DMS53 treated with DMSO at 0.1 percent for 48 hours (cell line): Measurements from ENCODE around the gene TOX2.
"Not testable (repeated sequence)": the region's sequence is repeated elsewhere in the genome, so short reads cannot be mapped to it uniquely, and the experiment has no call there.

Source experiments
- DNase-seq: peaks from one replicate; lab custom pipeline; 2025; ENCODE audit not compliant: unreplicated experiment; lab: John Stamatoyannopoulos, UW

The TOX2 gene

GRCh38 chr20:44029848-44030230, 115.2 kb downstream of the TOX2 start:
- no peak for DNase-seq

DNA sequence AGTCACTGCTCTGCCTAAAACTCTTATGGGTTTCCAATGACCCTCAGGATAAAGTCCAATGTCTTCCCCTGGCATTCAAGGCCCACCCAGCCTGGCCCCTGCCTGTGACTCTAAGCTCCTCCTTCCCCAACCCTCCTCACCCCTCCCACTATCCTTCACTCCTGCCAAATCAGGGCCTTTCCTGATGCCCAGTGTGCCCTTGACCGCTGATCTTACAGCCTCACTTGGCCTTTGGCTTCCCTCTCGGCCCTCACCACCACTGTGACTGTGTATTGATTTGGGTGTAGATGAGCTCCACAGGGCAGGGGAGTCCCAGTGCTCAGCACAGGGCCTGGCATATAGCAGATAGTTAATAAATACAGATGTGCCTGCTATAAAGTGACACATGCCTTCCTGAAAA, 115.7 kb downstream of the TOX2 start:
- no peak for DNase-seq

GRCh38 chr20:44031001-44031574, 116.4 kb downstream of the TOX2 start:
- no peak for DNase-seq

DNA sequence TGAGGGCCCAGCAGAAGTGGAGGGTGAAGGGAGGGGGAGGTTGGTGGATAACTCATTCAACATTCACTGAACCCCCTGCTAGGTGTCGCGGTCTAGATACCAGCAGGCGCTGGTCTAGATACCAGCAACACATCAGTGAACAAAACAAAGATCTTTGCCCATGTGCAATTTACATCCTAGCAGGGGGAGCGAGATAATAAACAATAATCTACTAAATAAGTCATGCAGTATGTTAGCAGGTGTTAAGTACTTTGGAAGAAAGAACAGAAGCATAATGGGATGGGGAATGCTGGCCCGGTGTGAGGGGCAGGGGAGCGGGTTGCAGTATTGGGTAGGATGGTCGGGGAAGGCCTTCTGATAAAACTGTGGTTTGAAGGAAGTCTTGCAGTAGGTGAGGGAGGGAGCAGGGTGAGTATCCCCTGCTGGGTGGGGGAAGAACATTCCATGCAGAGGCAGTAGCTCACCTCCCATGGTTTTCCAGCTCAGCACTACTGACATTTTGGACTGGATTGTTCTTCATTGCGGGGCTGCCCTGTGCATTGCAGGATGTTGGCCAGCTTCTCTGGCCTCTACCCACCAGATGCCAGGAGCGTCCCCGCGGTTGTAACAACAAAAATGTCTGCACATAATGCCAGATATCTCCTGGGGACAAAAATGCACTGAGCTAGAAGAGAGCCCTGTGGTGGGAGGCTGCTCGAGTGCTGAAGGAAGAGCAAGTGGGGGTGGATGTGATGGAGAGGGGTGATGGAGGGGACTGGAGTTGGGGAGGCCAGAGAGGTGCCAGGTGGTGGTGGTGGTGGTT, 117.3 kb downstream of the TOX2 start:
- DNase-seq, result no peak

DNA sequence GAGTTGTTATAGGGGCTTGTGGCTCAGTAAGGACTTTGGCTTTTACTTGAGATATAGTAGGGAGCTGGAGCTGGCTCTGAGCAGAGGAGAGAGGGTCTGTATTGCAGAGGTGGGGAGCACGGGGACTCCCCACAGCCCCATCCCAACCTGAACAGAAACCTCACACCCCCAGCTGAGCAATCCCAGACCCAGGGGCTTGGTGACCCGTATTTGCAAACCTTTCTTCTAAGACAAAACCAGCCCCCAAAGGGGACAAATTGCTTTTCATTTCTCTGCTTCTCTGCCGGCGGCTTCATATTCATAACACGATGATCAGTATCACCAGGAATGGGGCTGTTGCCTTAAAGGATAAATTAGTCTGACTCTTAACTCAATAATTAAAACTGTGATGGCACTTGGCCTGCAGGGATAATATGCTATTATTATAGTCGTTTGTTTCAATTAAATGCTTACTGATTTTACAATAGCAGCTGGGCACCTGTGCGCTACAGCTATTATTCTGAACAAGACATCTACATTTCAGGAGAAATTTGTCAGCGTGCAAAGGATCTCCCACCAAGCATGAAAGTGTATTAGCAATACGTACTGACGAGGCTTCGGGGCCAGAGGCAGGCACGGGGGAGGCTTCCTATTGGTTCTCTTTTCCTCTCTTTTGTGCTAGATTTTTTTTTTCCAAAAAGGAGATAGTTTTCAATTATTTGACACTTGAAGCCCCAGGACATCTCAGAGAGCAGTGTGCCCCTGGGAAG, 118.1 kb downstream of the TOX2 start:
- DNase-seq, result no peak

DNA sequence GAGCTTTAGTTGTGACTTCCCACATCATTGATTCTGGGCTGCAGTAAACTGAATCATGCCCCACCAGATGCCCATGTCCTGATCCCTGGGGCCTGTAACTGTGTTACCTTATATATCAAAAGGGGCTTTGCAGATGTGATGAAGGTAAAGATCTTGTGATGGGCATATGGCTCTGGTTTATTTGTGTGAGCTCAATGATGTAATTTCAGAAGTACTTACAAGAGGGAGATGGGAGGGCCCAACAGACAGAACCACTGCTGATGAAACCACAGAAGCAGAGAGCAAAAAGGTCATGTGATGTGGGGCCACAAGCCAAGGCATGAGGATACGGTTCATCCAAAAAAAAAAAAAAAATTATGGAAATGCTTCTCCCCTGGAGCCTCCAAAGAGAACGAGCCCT, 118.7 kb downstream of the TOX2 start:
- no peak for DNase-seq

GRCh38 chr20:44033873-44034272, 119.2 kb downstream of the TOX2 start:
- DNase-seq, result no peak

DNA sequence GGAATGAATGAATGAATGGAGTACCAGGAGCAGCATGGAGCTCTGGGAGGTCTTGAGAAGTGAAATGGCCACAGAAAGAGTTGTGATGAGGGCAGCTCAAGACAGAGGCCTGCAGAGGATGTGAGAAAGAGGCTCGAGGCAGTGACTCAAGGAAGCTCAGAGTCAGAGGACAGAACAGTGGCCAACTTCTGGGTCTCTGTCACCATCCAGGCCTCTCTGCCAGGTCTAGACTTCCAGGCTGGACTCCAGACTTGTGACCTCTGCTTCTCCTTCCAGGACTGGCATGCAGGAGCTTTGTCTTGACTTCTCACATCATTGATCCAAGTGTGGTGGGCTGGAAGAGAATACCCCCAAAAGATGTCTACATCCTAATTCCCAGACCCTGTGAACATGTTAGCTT, 119.8 kb downstream of the TOX2 start:
- no peak for DNase-seq

DNA sequence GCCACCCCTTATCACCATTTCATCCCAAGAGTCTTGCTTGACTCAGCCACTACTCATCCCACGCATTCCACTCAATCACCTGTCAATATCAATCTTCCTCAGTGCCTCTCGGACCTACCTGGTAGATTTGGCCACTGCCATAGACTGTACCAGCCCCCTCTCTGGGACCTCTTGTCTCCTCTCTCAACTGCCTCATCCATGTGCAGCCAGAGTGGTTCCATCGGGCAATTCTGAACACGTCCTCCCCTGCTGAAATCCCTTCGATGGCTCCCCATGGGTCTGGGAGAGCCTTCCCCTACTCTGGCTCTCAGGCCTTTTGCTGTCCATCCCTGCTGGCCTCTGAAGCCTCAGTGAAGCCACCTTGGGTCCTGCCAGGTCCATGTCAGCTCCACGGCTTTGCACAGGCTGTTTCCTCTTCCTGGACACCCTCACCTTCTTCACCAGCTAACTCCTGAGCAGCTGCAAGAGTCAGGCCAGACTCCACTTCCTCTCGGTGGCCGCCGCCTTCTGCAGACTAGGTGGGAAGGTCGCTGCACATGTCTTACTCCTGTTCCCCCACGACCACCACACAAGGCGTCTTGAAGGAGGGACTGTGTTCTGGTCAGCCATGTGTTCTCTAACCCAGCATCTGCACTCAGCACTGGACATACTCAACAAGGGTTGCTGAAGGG, 120.4 kb downstream of the TOX2 start:
- no peak for DNase-seq

GRCh38 chr20:44035924-44036323, 121.3 kb downstream of the TOX2 start:
- no peak for DNase-seq

DNA sequence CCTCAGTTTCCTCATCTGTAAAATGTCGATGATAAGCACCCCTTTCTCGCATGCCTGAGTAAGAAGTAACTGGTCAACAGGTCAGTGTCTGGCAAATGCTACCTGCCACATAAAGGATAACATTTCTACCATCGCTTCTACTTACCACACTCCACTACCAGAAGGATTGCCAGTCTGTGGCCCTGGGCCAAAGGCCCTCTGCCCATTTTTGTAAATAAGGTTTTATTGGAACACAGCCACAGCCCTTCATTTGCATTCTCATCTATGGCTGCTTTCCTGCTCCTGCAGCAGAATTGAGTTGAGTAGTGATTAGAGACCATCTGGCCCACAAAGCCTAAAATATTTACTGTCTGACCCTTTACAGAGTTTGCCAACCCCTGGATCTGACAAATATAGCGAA, 121.8 kb downstream of the TOX2 start:
- DNase-seq, result no peak

DNA sequence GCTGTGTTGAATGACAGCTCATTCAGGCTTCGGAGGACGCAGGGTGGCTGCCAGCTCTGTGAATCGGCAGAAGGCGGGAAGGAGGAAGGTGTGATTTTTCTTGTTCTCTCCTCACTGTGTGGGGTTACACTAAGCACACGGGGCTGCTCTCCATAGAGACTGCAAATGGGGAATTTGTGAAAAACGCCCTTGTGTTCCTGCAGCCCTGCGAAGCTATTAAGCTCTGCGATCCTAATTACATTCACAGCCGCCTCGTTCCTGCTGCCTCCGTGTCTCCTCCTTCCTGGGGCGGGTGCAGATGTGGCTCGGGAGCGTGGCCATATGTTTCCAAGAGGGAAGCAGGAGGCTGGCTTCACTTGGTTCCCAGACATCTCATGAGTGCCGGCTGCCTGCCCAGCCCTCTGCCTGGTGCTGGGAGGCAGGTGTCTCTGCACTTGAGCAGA, 124.0 kb downstream of the TOX2 start:
- peak; percentile 12 for DNase-seq

DNA sequence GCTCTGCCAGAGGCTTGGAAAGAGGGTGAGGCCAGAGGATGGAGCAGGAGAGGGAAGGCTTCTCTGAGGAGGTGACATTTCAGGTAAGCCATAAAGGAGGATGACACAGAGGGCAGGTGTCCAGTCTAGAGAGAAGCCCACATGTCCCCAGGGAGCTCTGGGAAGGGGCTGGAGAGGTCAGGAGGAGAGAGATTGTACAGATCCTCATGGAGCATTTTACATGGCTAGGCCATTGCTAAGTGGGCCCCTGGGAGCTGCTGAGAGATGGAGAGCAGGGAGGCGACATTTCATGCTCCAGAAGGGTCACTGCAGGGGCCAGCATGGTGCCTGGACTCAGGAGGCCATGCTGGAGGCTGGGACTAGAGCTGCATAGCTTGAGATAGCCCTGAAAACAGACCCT, 124.5 kb downstream of the TOX2 start:
- no peak for DNase-seq

- no peak for DNase-seq
These were observed 125.1 kb downstream of the TOX2 start for GRCh38 chr20:44039741-44040140.

- DNase-seq, result no peak
These were observed 125.7 kb downstream of the TOX2 start for GRCh38 chr20:44040202-44040915.

- DNase-seq, result no peak
These were observed 126.3 kb downstream of the TOX2 start for GRCh38 chr20:44041001-44041400.

DNA sequence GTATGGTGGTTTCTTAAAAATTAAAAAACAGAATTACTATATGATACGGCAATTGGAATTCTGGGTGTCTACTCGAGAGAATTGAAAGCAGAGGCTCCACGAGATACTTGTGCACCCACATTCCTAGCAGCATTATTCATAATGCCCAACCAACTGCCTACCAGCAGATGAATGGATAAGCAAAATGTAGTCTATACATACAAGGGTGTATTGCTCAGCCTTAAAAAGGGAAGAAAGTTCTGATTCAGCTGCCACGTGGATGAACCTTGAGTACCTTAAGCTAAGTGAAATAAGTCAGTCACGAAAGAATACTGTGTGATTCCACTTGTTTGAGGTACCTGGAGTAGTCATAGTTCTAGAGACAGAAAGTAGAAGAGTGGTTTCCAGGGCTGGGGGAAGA, 130.1 kb downstream of the TOX2 start:
- not testable (repeated sequence) for DNase-seq

- no peak for DNase-seq
These were observed 135.7 kb downstream of the TOX2 start for GRCh38 chr20:44050327-44050726.

GRCh38 chr20:44050925-44051660, 136.4 kb downstream of the TOX2 start:
- no peak for DNase-seq

GRCh38 chr20:44051661-44052000, 137.0 kb downstream of the TOX2 start:
- no peak for DNase-seq
